ENCODE data around the gene NAB1. TPM values are rescaled to one million over a fixed set of nuclear protein-coding genes. Genes with fewer than 3 reads are reported as not detected.

The NAB1 gene
- total RNA-seq, 1 experiment from 2014 or later = 17.0 TPM

DNA sequence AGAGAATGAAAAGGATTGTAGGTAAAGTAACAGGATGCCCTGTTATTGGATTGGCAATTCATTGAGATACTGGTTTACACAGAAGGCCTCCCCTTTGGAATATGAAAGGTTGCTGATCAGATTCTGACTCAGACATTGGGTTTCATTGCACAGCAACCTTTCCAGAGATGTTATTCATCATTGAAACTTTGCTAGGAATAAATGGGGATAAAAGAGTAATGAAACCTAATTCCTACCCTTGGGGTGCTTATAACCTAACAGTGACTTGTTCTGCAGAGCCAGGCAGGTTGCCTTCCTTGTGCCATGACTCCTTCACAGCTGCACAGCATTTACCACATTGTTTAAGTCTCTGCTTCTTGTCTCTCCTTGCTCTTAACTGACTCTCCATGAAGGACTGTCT is 5.0 kb downstream of the NAB1 start:
- H3K4me1 ChIP-seq (replicated peaks; ENCODE audit: insufficient read depth) = peaks cover 13% of the 10 kb centered on the region
- BruUV-seq (replicated peaks) = no TSS peak

DNA sequence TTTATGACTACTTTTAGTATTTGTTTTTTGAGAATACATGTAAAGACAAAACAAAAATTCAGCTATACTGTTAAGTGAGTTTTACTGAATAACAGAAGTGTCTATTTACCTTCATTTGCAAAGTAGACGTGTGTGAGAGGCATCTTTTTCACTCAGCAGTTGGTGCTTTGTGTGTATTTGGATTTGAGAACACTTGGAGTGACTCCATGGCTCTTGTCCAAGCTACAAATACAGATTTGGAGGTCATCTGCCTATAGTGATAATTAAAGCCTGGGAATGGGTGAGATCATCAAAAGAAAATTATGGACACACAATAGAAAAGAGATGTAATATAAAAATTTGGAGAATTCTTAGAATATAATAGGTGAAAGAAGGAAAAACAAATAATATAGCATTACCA is 6.2 kb downstream of the NAB1 start:
- ChIA-PET POLR2A (ENCODE audit: unreplicated experiment) (no interaction called here), CTCF (no interaction called here)
- no peak overlapping the region for H3K4me2 ChIP-seq
- H3K9me3 ChIP-seq (ENCODE audit: insufficient read depth, low read depth) = no peaks in the 10 kb centered on the region
- H3K4me1 ChIP-seq (replicated peaks; ENCODE audit: insufficient read depth) = peaks cover 13% of the 10 kb centered on the region
- intact Hi-C loops (cut with micrococcal nuclease; ENCODE audit: unreplicated experiment) = no loop called here
- TF ChIP-seq, protein P1, sequence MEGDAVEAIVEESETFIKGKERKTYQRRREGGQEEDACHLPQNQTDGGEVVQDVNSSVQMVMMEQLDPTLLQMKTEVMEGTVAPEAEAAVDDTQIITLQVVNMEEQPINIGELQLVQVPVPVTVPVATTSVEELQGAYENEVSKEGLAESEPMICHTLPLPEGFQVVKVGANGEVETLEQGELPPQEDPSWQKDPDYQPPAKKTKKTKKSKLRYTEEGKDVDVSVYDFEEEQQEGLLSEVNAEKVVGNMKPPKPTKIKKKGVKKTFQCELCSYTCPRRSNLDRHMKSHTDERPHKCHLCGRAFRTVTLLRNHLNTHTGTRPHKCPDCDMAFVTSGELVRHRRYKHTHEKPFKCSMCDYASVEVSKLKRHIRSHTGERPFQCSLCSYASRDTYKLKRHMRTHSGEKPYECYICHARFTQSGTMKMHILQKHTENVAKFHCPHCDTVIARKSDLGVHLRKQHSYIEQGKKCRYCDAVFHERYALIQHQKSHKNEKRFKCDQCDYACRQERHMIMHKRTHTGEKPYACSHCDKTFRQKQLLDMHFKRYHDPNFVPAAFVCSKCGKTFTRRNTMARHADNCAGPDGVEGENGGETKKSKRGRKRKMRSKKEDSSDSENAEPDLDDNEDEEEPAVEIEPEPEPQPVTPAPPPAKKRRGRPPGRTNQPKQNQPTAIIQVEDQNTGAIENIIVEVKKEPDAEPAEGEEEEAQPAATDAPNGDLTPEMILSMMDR (conservative IDR thresholded peaks at IDR 0.05) = no peak
- TF ChIP-seq EZH2 (IDR thresholded peaks at IDR 0.05; ENCODE audit: low read depth) = no peak
- no peak overlapping the region for H3K27ac ChIP-seq
- no peak overlapping the region for H2AFZ ChIP-seq
- H4K20me1 ChIP-seq (ENCODE audit: insufficient read depth) = no peaks in the 10 kb centered on the region
- H3K36me3 ChIP-seq (ENCODE audit: low read depth) = no peaks in the 10 kb centered on the region
- no peaks in the 10 kb centered on the region for H3K9me2 ChIP-seq (ENCODE audit: insufficient read depth)
- no peak for DNase-seq
- H3K79me2 ChIP-seq (ENCODE audit: low read depth) = peaks cover 32% of the 10 kb centered on the region
- H3K4me3 ChIP-seq = no peak overlapping the region
- no peaks in the 10 kb centered on the region for H3K27me3 ChIP-seq (ENCODE audit: insufficient read depth, low read depth)
- no peaks in the 10 kb centered on the region for H3F3A ChIP-seq (ENCODE audit: insufficient read depth, low read depth)
- no TSS peak for BruUV-seq (replicated peaks)

More for the DNA sequence above, 5.0 kb downstream of the NAB1 start:
- H3K27me3 ChIP-seq (ENCODE audit: insufficient read depth, low read depth) = no peaks in the 10 kb centered on the region
- H3K27ac ChIP-seq = no peak overlapping the region
- no peak overlapping the region for H3K4me3 ChIP-seq
- no peak for DNase-seq
- no peak overlapping the region for H3K4me2 ChIP-seq
- peaks cover 37% of the 10 kb centered on the region for H3K79me2 ChIP-seq (ENCODE audit: low read depth)
- no peaks in the 10 kb centered on the region for H3K36me3 ChIP-seq (ENCODE audit: low read depth)
- TF ChIP-seq, protein P1 (conservative IDR thresholded peaks at IDR 0.05) = no peak
- TF ChIP-seq EZH2 (IDR thresholded peaks at IDR 0.05; ENCODE audit: low read depth) = no peak
- H3K9me3 ChIP-seq (ENCODE audit: insufficient read depth, low read depth) = no peaks in the 10 kb centered on the region
- peaks cover 6% of the 10 kb centered on the region; the same call in 1 of the 2 replicates for H3F3A ChIP-seq (ENCODE audit: insufficient read depth, low read depth)
- no peak overlapping the region for H2AFZ ChIP-seq
- no peaks in the 10 kb centered on the region for H3K9me2 ChIP-seq (ENCODE audit: insufficient read depth)
- intact Hi-C loops (cut with micrococcal nuclease; ENCODE audit: unreplicated experiment) = no loop called here
- no peaks in the 10 kb centered on the region for H4K20me1 ChIP-seq (ENCODE audit: insufficient read depth)
- ChIA-PET CTCF (no interaction called here), POLR2A (ENCODE audit: unreplicated experiment) (no interaction called here)

DNA sequence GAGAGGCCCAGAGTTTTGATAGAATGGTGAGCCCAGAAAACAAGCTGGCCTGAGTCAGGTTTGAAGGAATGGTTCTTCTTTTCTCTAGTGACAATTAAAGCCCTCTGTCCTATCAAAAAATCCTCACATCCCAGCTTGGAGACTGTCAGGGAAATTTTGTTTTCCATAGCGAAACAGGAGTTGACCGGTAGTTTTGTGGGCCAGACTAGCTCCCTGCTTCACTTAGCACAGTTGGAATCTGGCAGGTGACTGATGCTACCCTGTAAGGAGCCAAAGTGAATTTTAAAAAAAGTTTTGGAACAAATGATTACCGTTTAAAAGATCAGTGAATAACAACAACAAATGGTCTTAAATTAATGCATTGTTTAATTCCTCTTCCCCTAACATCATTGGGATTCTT is 6.7 kb downstream of the NAB1 start:
- no peaks in the 10 kb centered on the region for H4K20me1 ChIP-seq (ENCODE audit: insufficient read depth)
- H3K4me1 ChIP-seq (replicated peaks; ENCODE audit: insufficient read depth) = peaks cover 8% of the 10 kb centered on the region
- DNase-seq = no peak
- intact Hi-C loops (cut with micrococcal nuclease; ENCODE audit: unreplicated experiment) = no loop called here
- H3K4me2 ChIP-seq = no peak overlapping the region
- peaks cover 27% of the 10 kb centered on the region for H3K79me2 ChIP-seq (ENCODE audit: low read depth)
- no peaks in the 10 kb centered on the region for H3K27me3 ChIP-seq (ENCODE audit: insufficient read depth, low read depth)
- H3K36me3 ChIP-seq (ENCODE audit: low read depth) = no peaks in the 10 kb centered on the region
- no peaks in the 10 kb centered on the region for H3K9me2 ChIP-seq (ENCODE audit: insufficient read depth)
- ChIA-PET CTCF (no interaction called here), POLR2A (ENCODE audit: unreplicated experiment) (no interaction called here)
- H3F3A ChIP-seq (ENCODE audit: insufficient read depth, low read depth) = no peaks in the 10 kb centered on the region
- no TSS peak for BruUV-seq (replicated peaks)
- H3K9me3 ChIP-seq (ENCODE audit: insufficient read depth, low read depth) = no peaks in the 10 kb centered on the region
- TF ChIP-seq, protein P1 (conservative IDR thresholded peaks at IDR 0.05) = no peak
- no peak for TF ChIP-seq EZH2 (IDR thresholded peaks at IDR 0.05; ENCODE audit: low read depth)
- H2AFZ ChIP-seq = no peak overlapping the region
- no peak overlapping the region for H3K27ac ChIP-seq
- H3K4me3 ChIP-seq = no peak overlapping the region

Measured in PC-9 (cell line).